HG03108 (cell line): Measurements from ENCODE around the gene EFNB3.
A peak's percentile ranks its signal among the peaks of the same experiment; 100 is the strongest.

ENCODE experiments used
- ATAC-seq: cut with Tn5 transposase; IDR thresholded peaks from one replicate; pipeline ENCODE4 v1.9.1; 2021; ENCODE audit warnings: moderate library complexity; ENCODE audit not compliant: unreplicated experiment

EFNB3 gene

GRCh38 chr17:7704601-7705268 is at the start of gene EFNB3:
Gene EFNB3 (plus strand): TSS chr17:7705202. CDS start chr17:7705599, 397 bp downstream.
- ATAC-seq = no peak

GRCh38 chr17:7655541-7655840 is 49.5 kb upstream of the EFNB3 start:
- no peak for ATAC-seq

- no peak for ATAC-seq
These were observed 47.9 kb upstream of the EFNB3 start for GRCh38 chr17:7656958-7657609.

GRCh38 chr17:7667656-7668406 is 37.2 kb upstream of the EFNB3 start:
- ATAC-seq = no peak

GRCh38 chr17:7668482-7668881 is 36.5 kb upstream of the EFNB3 start:
- ATAC-seq = no peak

- ATAC-seq = no peak
These were observed 31.8 kb upstream of the EFNB3 start for GRCh38 chr17:7673239-7673638.

- no peak for ATAC-seq
These were observed 30.1 kb upstream of the EFNB3 start for GRCh38 chr17:7674934-7675333.

- ATAC-seq = no peak
These were observed 28.5 kb upstream of the EFNB3 start for GRCh38 chr17:7676533-7676932.

GRCh38 chr17:7677388-7678067 is 27.5 kb upstream of the EFNB3 start:
- ATAC-seq = no peak

- no peak for ATAC-seq
These were observed 20.0 kb upstream of the EFNB3 start for GRCh38 chr17:7684851-7685532.

GRCh38 chr17:7685533-7686221 is 19.3 kb upstream of the EFNB3 start:
- peak; percentile 52 for ATAC-seq

- ATAC-seq = peak; percentile 39
These were observed 18.6 kb upstream of the EFNB3 start for GRCh38 chr17:7686222-7687071.

GRCh38 chr17:7687072-7687907 is 17.7 kb upstream of the EFNB3 start, which contains the start of gene TP53:
Gene TP53 (minus strand): TSS chr17:7687490. CDS start chr17:7676594, 10,896 bp downstream.
- ATAC-seq = peak; percentile 28

- ATAC-seq = peak; percentile 67
These were observed 16.8 kb upstream of the EFNB3 start, which contains the start of gene WRAP53 for GRCh38 chr17:7687908-7688807. Gene WRAP53 (plus strand): TSS chr17:7688477. CDS start chr17:7688649, 172 bp downstream.

GRCh38 chr17:7688808-7689316 is 16.1 kb upstream of the EFNB3 start:
- ATAC-seq = no peak

- ATAC-seq = no peak
These were observed 9.4 kb upstream of the EFNB3 start for GRCh38 chr17:7695586-7695985.
